PFSK-1 (cell line): ENCODE results near the gene PLEKHA5.

Experiments used
- POLR2AphosphoS5 ChIP-seq: IDR thresholded peaks from 2 replicates; pipeline ENCODE4 v1.6.1; 2012; ENCODE audit warnings: low read depth, mild to moderate bottlenecking, control low read depth, low read length, moderate library complexity
- REST ChIP-seq, 2 experiments: IDR thresholded peaks; 2 replicates each; pipeline versions ENCODE4 v1.6.1 to v1.8.0; 2011 to 2012; ENCODE audit warnings: low read depth in 2 of 2, low read length in 2 of 2, control low read depth in 1 of 2, inconsistent platforms in 1 of 2, mild to moderate bottlenecking in 1 of 2, moderate library complexity in 1 of 2; ENCODE audit not compliant: insufficient read depth in 1 of 2
- SIN3A ChIP-seq: IDR thresholded peaks from 2 replicates; pipeline ENCODE4 v1.6.1; 2012; ENCODE audit warnings: mild to moderate bottlenecking, low read length, moderate library complexity, borderline replicate concordance; ENCODE audit not compliant: insufficient read depth
- TAF1 ChIP-seq: IDR thresholded peaks from 2 replicates; pipeline ENCODE4 v1.6.1; 2012; ENCODE audit warnings: low read length, control low read depth, borderline replicate concordance; ENCODE audit not compliant: insufficient read depth

DNA sequence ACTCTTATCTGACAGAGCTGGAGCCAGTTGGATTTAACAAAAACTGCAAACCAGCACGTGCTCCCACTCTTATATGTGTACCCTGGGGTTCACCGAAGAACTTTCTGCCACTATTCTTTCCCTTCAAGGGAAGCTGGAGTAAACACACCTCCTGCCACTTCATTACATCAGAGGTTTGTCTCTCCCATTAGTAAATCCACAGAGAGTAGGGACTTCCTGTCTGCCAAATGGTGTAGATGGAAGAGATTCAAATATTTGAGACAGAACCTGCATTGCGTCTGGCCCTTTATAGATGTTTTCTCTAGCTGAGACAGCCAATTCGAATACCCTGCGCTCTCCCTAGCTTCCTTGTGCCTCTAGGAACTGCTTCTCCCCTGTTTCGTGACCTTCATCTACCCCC, 280.7 kb downstream of the PLEKHA5 start:
- TF ChIP-seq SIN3A (0 out of 2 replicates have a peak, but pooled peaks have one; percentile 32), REST (IDR thresholded peaks at IDR 0.05; ENCODE audit: insufficient read depth in 1 of 2, low read depth in 2 of 2, low read length in 2 of 2) (no peak), TAF1 (no peak), POLR2AphosphoS5 (no peak)
